WERI-Rb-1 (cell line): ENCODE results near the gene INHBE.

ENCODE experiments used
- DNase-seq: peaks from one replicate; pipeline ENCODE4 v3.0.0-alpha.2; 2020
- H3K27ac ChIP-seq: fragments of 250-450 bp; sonication (Bioruptor Pico); 2 replicates; pipeline ENCODE4 v1.5.1; 2020; ENCODE audit warnings: mild to moderate bottlenecking, moderate library complexity
- H3K27me3 ChIP-seq: fragments of 250-450 bp; sonication (Bioruptor Pico); 2 replicates; pipeline ENCODE4 v1.5.1; 2021; ENCODE audit warnings: mild to moderate bottlenecking, low read depth, moderate library complexity; ENCODE audit not compliant: insufficient read depth, severe bottlenecking
- H3K36me3 ChIP-seq: fragments of 250-450 bp; sonication (Bioruptor Pico); 2 replicates; pipeline ENCODE4 v1.5.1; 2020; ENCODE audit warnings: mild to moderate bottlenecking, moderate library complexity
- H3K4me3 ChIP-seq: 2 replicates; pipeline ENCODE4 v1.5.1; 2011; ENCODE audit warnings: low read depth, mild to moderate bottlenecking, control low read depth, low read length
- H3K9me3 ChIP-seq: fragments of 250-450 bp; sonication (Bioruptor Pico); 2 replicates; pipeline ENCODE4 v1.5.1; 2021; ENCODE audit warnings: mild to moderate bottlenecking, moderate library complexity; ENCODE audit not compliant: severe bottlenecking
- CTCF ChIP-seq: IDR thresholded peaks from 2 replicates; pipeline ENCODE4 v1.5.1; 2011; ENCODE audit warnings: low read depth, mild to moderate bottlenecking, control low read depth, inconsistent platforms, low read length

INHBE gene

DNA sequence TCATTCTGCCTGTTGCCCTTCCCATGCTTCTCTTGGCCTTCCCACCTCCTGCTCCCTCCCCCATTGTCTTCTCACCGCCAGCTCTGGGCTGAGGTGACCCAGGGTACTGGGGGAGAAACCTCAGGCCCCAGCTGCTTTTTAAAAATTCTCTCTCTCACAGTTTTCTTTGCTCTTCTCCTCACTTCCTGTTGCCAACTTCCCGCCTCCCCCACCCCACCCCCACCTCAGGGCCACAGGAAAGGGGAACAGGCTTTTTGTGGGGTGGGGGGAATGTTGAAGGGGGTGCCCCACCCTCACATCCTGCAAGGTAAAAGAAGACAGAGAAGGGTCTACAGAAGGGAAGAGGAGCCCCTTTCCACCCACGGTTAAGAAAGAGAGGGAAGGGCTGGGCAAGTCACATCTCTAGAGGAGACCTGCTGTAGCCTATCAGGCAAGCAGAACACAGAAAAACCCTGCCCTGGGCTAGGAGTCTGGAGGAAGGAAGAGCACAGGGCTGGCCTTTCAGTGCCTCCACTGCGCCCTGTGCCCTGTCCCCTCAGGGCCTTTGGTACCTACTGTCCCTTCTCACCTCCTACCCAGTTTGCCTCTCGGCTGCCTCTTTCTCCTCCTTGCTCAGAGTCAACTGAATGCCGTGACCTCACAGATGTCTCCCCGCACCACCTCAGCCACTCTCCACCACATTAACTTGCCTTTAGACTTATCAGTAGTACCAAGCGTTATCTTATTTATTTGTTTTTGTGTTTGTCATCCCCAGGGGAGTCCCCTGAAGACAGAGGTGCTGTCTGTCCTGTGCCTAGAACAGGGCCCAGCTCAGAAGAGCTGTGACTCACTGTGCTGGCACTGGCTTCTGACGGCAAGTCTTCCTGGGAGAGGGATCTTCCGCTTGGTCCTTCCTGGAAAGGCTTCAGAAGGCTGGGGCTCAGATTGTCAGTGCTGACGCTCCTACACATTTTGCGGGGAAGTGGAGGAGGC lies 22.9 kb downstream of the INHBE start:
- no peak overlapping the region for H3K4me3 ChIP-seq
- no peaks in the 10 kb centered on the region for H3K9me3 ChIP-seq
- TF ChIP-seq CTCF, result no peak
- H3K36me3 ChIP-seq, result peaks cover 5% of the 10 kb centered on the region
- no peaks in the 10 kb centered on the region for H3K27me3 ChIP-seq
- H3K27ac ChIP-seq, result no peak overlapping the region
- DNase-seq, result no peak

- TF ChIP-seq CTCF, result no peak
- DNase-seq, result no peak
- Histone ChIP-seq H3K36me3 (peaks cover 5% of the 10 kb centered on the region), H3K9me3 (no peaks in the 10 kb centered on the region), H3K27me3 (no peaks in the 10 kb centered on the region), H3K4me3 (no peak overlapping the region), H3K27ac (no peak overlapping the region)
Observed at GRCh38 chr12:57479043-57479375, 23.9 kb downstream of the INHBE start.

GRCh38 chr12:57479376-57480115 lies 24.4 kb downstream of the INHBE start, which contains the start of gene ARHGAP9:
Gene ARHGAP9, minus strand, starts transcription at chr12:57479866. Its CDS starts 460 bp downstream, at chr12:57479406.
- H3K9me3 ChIP-seq, result no peaks in the 10 kb centered on the region
- no peak within 1 kb of the TSS for H3K4me3 ChIP-seq
- H3K36me3 ChIP-seq, result peaks cover 3% of the 10 kb centered on the region
- no peak within 1 kb of the TSS for H3K27ac ChIP-seq
- no peak for TF ChIP-seq CTCF
- no peaks in the 10 kb centered on the region for H3K27me3 ChIP-seq
- no peak for DNase-seq

DNA sequence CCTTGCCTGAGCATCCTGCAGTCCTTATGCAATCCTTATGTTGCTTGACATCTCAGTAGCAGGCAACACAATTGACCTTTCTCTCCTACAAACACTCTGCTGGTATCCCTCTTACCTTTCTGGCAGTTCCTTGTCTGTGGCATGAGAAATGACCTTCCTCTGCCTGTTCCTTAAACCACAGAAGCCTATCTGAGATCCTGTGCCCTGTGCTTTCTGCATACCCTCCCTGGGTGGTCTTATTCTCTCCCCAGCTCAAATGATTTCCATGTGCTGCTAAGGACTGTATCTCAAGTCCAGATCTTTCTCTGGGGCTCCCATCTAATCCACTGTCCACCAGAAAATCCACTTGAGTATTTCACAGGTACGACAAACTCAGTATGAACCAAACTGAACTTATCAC lies 26.6 kb downstream of the INHBE start:
- H3K9me3 ChIP-seq, result no peaks in the 10 kb centered on the region
- H3K27ac ChIP-seq, result no peak overlapping the region
- no peak for DNase-seq
- TF ChIP-seq CTCF, result no peak
- no peaks in the 10 kb centered on the region for H3K27me3 ChIP-seq
- no peak overlapping the region for H3K4me3 ChIP-seq
- no peaks in the 10 kb centered on the region for H3K36me3 ChIP-seq

- DNase-seq, result no peak
- H3K4me3 ChIP-seq, result no peak overlapping the region
- H3K36me3 ChIP-seq, result peaks cover 7% of the 10 kb centered on the region
- no peak overlapping the region for H3K27ac ChIP-seq
- H3K27me3 ChIP-seq, result no peaks in the 10 kb centered on the region
- H3K9me3 ChIP-seq, result no peaks in the 10 kb centered on the region
- no peak for TF ChIP-seq CTCF
Observed at GRCh38 chr12:57483466-57483865, 28.4 kb downstream of the INHBE start.
